CD4-positive, CD25-positive, alpha-beta regulatory T cell (primary cell): Measurements from ENCODE around the gene NR2F1-AS1. TPM values are rescaled to one million over a fixed set of nuclear protein-coding genes. Genes with fewer than 3 reads are reported as not detected.
A peak's percentile ranks its signal among the peaks of the same experiment; 100 is the strongest.

Experiments
- ATAC-seq, 2 donors: fragments of 150-1000 bp; cut with Tn5 transposase; one replicate each; pipeline ENCODE4 v1.10.0; 2021; ENCODE audit warnings: low read depth in 2 of 2, moderate number of reproducible peaks in 2 of 2, moderate library complexity in 1 of 2
- DNase-seq, 3 donors: peaks; one replicate each; pipeline versions ENCODE4 v3.0.0 to v3.0.0-alpha.2; 2012 to 2022; ENCODE audit warnings: mixed read lengths in 1 of 3
- H3K27ac ChIP-seq: one replicate; pipeline ENCODE4 v1.7.0; 2013; ENCODE audit warnings: mild to moderate bottlenecking, low read length; ENCODE audit not compliant: insufficient read depth, poor library complexity, severe bottlenecking
- H3K27me3 ChIP-seq: one replicate; pipeline ENCODE4 v1.7.0; 2013; ENCODE audit warnings: low read length; ENCODE audit not compliant: control insufficient read depth, insufficient read depth
- H3K36me3 ChIP-seq: one replicate; pipeline ENCODE4 v1.7.0; 2013; ENCODE audit warnings: mild to moderate bottlenecking, low read length, moderate library complexity; ENCODE audit not compliant: control insufficient read depth, insufficient read depth
- H3K4me1 ChIP-seq: 2 replicates; pipeline ENCODE4 v1.7.0; 2013; ENCODE audit warnings: mild to moderate bottlenecking, low read length; ENCODE audit not compliant: insufficient read depth, control insufficient read depth, poor library complexity, severe bottlenecking
- H3K4me3 ChIP-seq: one replicate; pipeline ENCODE4 v1.7.0; 2013; ENCODE audit warnings: low read depth, mild to moderate bottlenecking, low read length, moderate library complexity
- H3K9me3 ChIP-seq, 2 experiments: 1 replicate in 1 of 2; 2 replicates in 1 of 2; pipeline ENCODE4 v1.7.0; 2013; ENCODE audit warnings: low read length in 2 of 2, mild to moderate bottlenecking in 1 of 2, moderate library complexity in 1 of 2; ENCODE audit not compliant: control insufficient read depth in 2 of 2
- H3K27ac Mint-ChIP-seq, 3 donors: one replicate each; pipeline ENCODE4 v1.8.0; 2020 to 2022; ENCODE audit warnings: mild to moderate bottlenecking in 3 of 3, mixed read lengths in 3 of 3, moderate library complexity in 2 of 3
- H3K27me3 Mint-ChIP-seq: one replicate; pipeline ENCODE4 v1.8.0; 2022; ENCODE audit warnings: mild to moderate bottlenecking, mixed read lengths
- H3K36me3 Mint-ChIP-seq: one replicate; pipeline ENCODE4 v1.8.0; 2020; ENCODE audit warnings: mixed read lengths
- H3K4me1 Mint-ChIP-seq, 4 donors: one replicate each; pipeline ENCODE4 v1.8.0; 2020 to 2022; ENCODE audit warnings: mixed read lengths in 4 of 4, mild to moderate bottlenecking in 1 of 4
- H3K4me3 Mint-ChIP-seq, 4 donors: one replicate each; pipeline ENCODE4 v1.8.0; 2020 to 2022; ENCODE audit warnings: mild to moderate bottlenecking in 4 of 4, mixed read lengths in 4 of 4, moderate library complexity in 3 of 4
- H3K9me3 Mint-ChIP-seq, 7 donors: one replicate each; pipeline ENCODE4 v1.8.0; 2020 to 2022; ENCODE audit warnings: mixed read lengths in 7 of 7, mild to moderate bottlenecking in 3 of 7, moderate library complexity in 2 of 7
- polyA plus RNA-seq, 4 donors: library from polyadenylated mRNA; unstranded; fragments of 300-500 nt; fragmentation: Illumina TruSeq; gene quantifications; one replicate each; pipeline ENCODE4 v1.2.3, GENCODE V29; 2021
- total RNA-seq: library from RNA; stranded (reverse); gene quantifications from one replicate; pipeline ENCODE4 v1.2.3, GENCODE V29; 2022

The NR2F1-AS1 gene
- total and polyA plus RNA-seq, 5 donors from 2014 or later = not detected

DNA sequence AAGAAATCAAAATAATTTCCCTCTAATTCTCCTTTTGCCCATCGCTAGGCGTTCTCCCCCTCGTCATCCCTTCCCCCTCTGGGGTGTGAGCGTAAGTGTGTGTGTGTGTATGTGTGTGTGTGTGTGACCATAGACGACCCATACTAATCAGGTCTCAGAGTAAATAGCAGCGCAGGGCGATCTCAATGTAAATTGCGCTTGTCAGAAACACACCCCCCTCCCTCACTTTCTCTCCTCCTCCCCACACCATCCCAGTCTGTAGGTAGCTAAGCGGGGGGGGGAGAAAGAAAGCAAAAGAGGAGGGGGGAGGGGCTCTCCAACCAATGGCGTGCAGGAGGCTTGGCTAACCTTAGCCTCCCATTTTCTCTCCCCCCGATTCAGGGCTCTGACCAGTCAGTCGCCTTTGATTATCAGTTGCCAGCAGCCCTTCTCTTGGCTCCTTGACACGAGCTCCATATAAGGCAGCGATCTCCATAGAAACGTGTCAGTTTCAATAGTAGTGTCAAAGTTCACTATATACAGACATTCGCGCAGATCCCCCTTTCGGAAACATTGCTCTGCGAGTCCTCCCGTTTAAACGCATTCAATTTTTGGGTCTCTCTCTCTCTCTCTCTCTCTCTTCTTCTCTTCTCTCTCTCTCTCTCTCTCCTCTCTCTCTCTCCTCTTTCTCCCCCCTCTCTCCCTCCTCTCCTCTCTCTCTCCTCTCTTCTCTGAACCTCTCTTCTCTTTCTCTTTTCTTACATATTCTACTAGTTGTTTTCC is 1.8 kb upstream of the NR2F1-AS1 start, which contains the start of gene NR2F1:
Gene NR2F1, plus strand, starts transcription at position 546 of the 762 bp plus-strand sequence. CDS start 1,802 bp downstream, outside the sequence.
- H3K9me3 Mint-ChIP-seq = peaks cover 0 to 9% (median 0%) of the 10 kb centered on the region in 7 donors
- H3K27me3 ChIP-seq = peaks cover 46% of the 10 kb centered on the region
- peaks cover 54% of the 10 kb centered on the region for H3K27me3 Mint-ChIP-seq
- H3K4me1 ChIP-seq = peaks cover 51% of the 10 kb centered on the region
- H3K27ac Mint-ChIP-seq = no peak within 1 kb of the TSS
- DNase-seq = no peak
- H3K4me1 Mint-ChIP-seq = peaks cover 11 to 31% (median 20%) of the 10 kb centered on the region in 4 donors
- peaks cover 3% of the 10 kb centered on the region for H3K36me3 Mint-ChIP-seq
- no peak within 1 kb of the TSS for H3K4me3 ChIP-seq
- no peaks in the 10 kb centered on the region for H3K9me3 ChIP-seq
- H3K4me3 Mint-ChIP-seq = peak within 1 kb of the TSS in 1 of 4 donors; percentile 80
- H3K36me3 ChIP-seq = no peaks in the 10 kb centered on the region
- ATAC-seq = no peak
- no peak within 1 kb of the TSS for H3K27ac ChIP-seq

DNA sequence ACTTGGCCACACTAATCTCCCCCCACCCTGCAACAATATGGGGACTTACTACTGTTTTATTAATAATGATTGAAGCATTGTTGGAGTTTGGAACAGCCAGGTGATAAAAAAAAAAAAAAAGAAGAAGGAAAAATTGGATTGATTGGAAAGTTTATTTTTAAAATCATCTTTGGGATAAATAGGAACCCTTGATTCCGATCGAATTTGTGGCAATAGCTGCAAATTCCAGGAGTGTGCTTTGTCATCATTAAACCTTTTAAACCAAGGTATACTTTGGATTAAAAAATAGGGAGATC is 1.1 kb upstream of the NR2F1-AS1 start:
- H3K4me3 Mint-ChIP-seq = no peak overlapping the region
- Histone ChIP-seq H3K9me3 (no peaks in the 10 kb centered on the region), H3K4me3 (no peak overlapping the region), H3K27ac (no peak overlapping the region), H3K4me1 (peaks cover 51% of the 10 kb centered on the region), H3K27me3 (peaks cover 49% of the 10 kb centered on the region), H3K36me3 (no peaks in the 10 kb centered on the region)
- H3K27ac Mint-ChIP-seq = no peak overlapping the region
- peaks cover 0 to 3% (median 0%) of the 10 kb centered on the region in 7 donors for H3K9me3 Mint-ChIP-seq
- H3K4me1 Mint-ChIP-seq = peaks cover 11 to 23% (median 17%) of the 10 kb centered on the region in 4 donors
- ATAC-seq (no peak), DNase-seq (no peak)
- H3K27me3 Mint-ChIP-seq = peaks cover 54% of the 10 kb centered on the region
- peaks cover 4% of the 10 kb centered on the region for H3K36me3 Mint-ChIP-seq

DNA sequence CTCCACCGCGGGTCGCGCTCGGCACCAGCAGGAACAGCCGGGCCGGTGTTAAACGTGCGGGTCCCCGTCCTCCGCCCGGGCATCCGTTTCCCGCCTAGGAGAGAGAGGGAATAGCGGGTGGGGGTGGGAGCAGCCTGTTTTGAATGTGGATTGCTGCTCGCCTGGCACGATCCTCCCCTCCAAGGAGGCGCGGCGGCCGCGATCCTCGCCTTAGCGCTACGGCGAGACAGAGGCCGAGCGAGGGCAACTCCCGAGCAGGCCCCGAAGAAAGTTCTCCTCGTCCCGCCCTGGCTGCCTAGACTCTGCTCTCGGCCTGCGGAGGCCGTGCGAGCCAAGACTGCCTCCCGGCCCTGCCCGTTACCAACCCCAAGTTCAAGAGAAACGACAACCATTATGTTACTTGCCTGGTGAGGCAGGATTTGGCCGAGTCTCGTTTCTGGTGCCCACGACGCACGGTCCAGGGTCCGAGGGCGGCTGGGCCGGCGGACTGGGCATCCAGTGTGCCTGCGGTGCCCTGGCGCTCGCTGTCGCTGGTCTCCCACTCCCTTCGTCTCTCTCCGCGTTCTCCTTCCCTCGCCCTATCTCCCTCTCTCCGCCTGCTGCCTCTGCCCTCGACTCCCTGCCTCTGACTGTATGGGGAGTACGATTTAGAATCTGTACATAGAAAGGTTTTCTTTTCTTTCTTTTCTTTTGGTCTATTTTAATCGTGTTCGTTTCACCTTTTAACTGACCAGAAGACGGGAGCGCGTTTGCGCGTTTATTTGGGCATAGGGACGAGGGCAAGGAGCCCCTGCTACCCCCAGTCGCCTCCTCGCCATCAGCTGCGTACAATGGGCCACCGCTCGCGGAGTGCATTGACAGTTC is 724 bp downstream of the NR2F1-AS1 start:
- Mint-ChIP-seq H3K4me3 (peak overlapping the region in 2 of 4 donors; percentile 83 to 94), H3K9me3 (peaks cover 0 to 2% (median 0%) of the 10 kb centered on the region in 7 donors), H3K36me3 (peaks cover 4% of the 10 kb centered on the region), H3K4me1 (peaks cover 5 to 19% (median 9%) of the 10 kb centered on the region in 4 donors), H3K27ac (no peak overlapping the region), H3K27me3 (peaks cover 54% of the 10 kb centered on the region)
- ATAC-seq = no peak
- no peaks in the 10 kb centered on the region for H3K36me3 ChIP-seq
- H3K9me3 ChIP-seq = no peaks in the 10 kb centered on the region
- peak overlapping the region; percentile 68 for H3K4me3 ChIP-seq
- H3K27ac ChIP-seq = no peak overlapping the region
- peaks cover 53% of the 10 kb centered on the region for H3K27me3 ChIP-seq
- DNase-seq = no peak
- H3K4me1 ChIP-seq = peaks cover 47% of the 10 kb centered on the region

DNA sequence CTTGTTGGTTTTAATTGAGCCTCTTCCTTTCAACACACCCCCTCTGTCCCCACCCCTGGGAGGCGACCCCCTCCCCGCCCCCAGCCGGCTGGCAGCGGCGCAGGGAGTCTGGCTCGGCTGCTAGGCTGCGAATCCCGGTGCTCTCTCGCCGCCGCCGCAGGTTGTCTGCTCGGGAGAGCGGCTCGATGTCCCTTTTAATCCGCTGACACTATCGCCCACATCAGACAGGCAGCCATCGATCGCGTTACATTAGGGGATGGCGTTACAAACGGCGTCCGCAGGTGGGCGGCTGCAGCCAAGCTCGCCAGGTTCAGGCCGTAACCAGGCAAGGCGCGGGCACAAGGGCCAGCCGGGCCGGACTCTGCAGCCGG is 1.3 kb downstream of the NR2F1-AS1 start:
- H3K9me3 Mint-ChIP-seq = peaks cover 0 to 2% (median 0%) of the 10 kb centered on the region in 7 donors
- H3K27ac ChIP-seq = no peak overlapping the region
- ATAC-seq = no peak
- H3K36me3 ChIP-seq = no peaks in the 10 kb centered on the region
- H3K4me1 Mint-ChIP-seq = peaks cover 5 to 19% (median 9%) of the 10 kb centered on the region in 4 donors
- H3K36me3 Mint-ChIP-seq = peaks cover 4% of the 10 kb centered on the region
- H3K27me3 Mint-ChIP-seq = peaks cover 58% of the 10 kb centered on the region
- peaks cover 59% of the 10 kb centered on the region for H3K27me3 ChIP-seq
- H3K4me3 ChIP-seq = no peak overlapping the region
- no peak for DNase-seq
- peaks cover 47% of the 10 kb centered on the region for H3K4me1 ChIP-seq
- H3K9me3 ChIP-seq = no peaks in the 10 kb centered on the region
- H3K27ac Mint-ChIP-seq = no peak overlapping the region
- peak overlapping the region in 2 of 4 donors; percentile 67 to 75 for H3K4me3 Mint-ChIP-seq

DNA sequence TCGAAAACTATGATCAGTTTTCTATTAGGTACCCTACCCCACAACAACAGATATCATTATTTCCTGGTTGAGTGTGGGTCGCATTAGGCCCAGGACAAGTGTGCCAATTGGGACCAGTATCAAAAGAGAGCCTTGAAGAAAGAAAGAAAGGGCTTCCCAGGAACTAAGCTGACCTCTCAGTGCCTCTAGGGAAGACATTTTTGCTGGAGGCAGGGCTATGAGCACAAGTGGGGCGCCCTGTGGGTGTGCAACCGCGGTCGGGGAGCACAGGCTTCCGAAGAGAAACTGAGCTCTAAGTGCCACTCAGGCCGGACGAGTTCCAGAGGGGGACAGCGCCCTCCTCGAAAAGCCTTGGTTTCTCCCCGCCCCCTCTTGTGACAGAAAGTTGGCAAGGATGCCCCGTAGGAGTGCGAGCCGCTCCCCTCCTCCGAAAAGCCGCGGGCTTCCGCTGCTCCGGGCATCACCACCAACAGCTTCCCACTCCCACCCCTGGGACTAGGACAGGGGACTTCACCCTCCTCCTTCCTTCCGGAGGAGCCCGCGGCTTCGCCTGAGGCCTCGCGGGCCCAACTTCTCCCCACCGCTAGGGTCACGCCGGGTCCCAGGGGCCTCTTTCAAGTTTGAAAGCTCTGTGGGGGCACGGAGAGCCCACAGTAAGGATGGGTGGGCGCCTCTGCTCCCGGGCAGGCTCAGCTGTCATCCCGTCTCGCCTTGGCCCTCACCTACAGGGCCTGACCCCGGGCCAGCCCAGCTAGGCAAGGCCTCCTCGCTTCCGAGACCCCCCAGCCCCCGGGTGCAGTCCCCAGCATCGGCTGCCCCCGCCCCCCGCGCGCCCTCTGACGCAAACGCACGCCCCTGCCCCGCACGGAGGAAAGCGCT is 2.0 kb downstream of the NR2F1-AS1 start:
- Mint-ChIP-seq H3K27ac (no peak overlapping the region), H3K27me3 (peaks cover 64% of the 10 kb centered on the region), H3K36me3 (peaks cover 4% of the 10 kb centered on the region), H3K9me3 (peaks cover 0 to 2% (median 0%) of the 10 kb centered on the region in 7 donors), H3K4me1 (peaks cover 5 to 19% (median 9%) of the 10 kb centered on the region in 4 donors), H3K4me3 (peak overlapping the region in 3 of 4 donors; percentile 15 to 77 (median 21))
- Histone ChIP-seq H3K4me1 (peaks cover 47% of the 10 kb centered on the region), H3K9me3 (no peaks in the 10 kb centered on the region), H3K27me3 (peaks cover 62% of the 10 kb centered on the region), H3K36me3 (no peaks in the 10 kb centered on the region), H3K27ac (no peak overlapping the region), H3K4me3 (no peak overlapping the region)
- no peak for DNase-seq
- no peak for ATAC-seq

DNA sequence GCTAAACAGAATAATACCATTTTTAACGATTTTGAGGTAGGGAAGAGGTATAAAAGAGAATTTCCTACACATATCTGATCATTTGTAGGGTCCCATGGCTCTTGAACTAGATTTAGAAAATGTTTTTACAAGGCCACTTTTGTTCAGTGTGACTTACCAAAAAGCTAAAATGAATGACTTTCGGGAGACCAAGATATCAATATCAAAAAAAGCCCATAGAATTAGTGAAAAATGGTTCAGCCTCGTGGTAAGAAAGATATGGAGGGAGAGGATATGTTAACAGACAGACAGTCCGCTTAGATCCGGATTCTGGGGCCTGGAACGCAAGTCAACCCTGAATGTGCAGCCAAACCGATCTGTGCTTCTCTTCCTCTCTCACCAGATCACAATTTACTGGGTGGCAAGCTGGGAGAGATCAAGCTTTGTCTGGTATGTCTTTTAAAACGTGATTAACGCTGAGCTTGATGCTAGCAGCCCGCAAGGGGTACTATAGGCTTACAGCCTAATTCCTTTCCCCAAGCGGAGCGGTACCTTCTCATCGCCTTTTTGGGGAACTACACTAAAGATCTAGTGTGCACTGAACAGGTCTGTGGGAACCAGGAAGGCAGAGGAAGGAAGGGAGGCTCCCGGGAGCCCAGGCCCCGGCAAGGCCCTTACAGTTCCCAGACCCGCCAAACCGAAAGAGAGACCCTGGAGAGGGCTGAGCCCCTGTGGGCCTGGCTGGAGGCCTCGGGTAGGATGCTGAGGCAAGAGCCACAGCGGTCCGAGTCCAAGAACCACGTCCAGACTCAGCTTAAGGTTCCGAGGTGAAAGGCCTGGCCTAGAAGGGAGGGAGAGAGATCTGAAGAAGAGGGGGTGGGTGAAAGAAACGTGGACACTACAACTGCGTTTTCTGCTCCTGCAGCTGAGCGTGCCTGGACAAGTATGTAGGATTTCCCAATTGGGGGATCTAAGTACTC is 2.9 kb downstream of the NR2F1-AS1 start:
- peak overlapping the region; percentile 15 to 77 (median 41) for H3K4me3 Mint-ChIP-seq
- Histone ChIP-seq H3K9me3 (no peaks in the 10 kb centered on the region), H3K27me3 (peaks cover 67% of the 10 kb centered on the region), H3K27ac (no peak overlapping the region), H3K36me3 (no peaks in the 10 kb centered on the region), H3K4me3 (no peak overlapping the region), H3K4me1 (peaks cover 39% of the 10 kb centered on the region)
- DNase-seq = no peak
- H3K36me3 Mint-ChIP-seq = peaks cover 4% of the 10 kb centered on the region
- no peak overlapping the region for H3K27ac Mint-ChIP-seq
- no peak for ATAC-seq
- H3K9me3 Mint-ChIP-seq = peaks cover 0 to 2% (median 0%) of the 10 kb centered on the region in 7 donors
- H3K4me1 Mint-ChIP-seq = peaks cover 0 to 22% (median 13%) of the 10 kb centered on the region in 4 donors
- peaks cover 73% of the 10 kb centered on the region for H3K27me3 Mint-ChIP-seq
